ENCODE measurements around the gene C19orf33.

The C19orf33 gene

GRCh38 chr19:38316477-38317067 is 12.5 kb downstream of the C19orf33 start:
- peak overlapping the region; percentile 81 for H2AFZ ChIP-seq (ENCODE audit: low read depth, low read length)
- peak overlapping the region; percentile 55 for H3K27ac ChIP-seq (ENCODE audit: low read length)
- no peaks in the 10 kb centered on the region for H4K20me1 ChIP-seq (ENCODE audit: insufficient read depth, low read length)
- H3K9me3 ChIP-seq (ENCODE audit: insufficient read depth, low read length), result no peaks in the 10 kb centered on the region
- peak overlapping the region; percentile 84 for H3K9ac ChIP-seq (ENCODE audit: low read length)
- no peaks in the 10 kb centered on the region for H3K36me3 ChIP-seq (replicated peaks; ENCODE audit: low read depth, low read length)
- TF ChIP-seq EZH2phosphoT487 (IDR thresholded peaks at IDR 0.05; ENCODE audit: low read depth) (no peak), CTCF (IDR thresholded peaks at IDR 0.05; ENCODE audit: low read depth, low read length) (no peak)
- H3K27me3 ChIP-seq (ENCODE audit: low read depth, low read length), result peaks cover 13% of the 10 kb centered on the region
- peak overlapping the region; percentile 88 for H3K4me2 ChIP-seq (ENCODE audit: low read length)
- peak overlapping the region; percentile 85 for H3K4me3 ChIP-seq (ENCODE audit: low read length)
- H3K4me1 ChIP-seq (ENCODE audit: low read length), result peaks cover 19% of the 10 kb centered on the region
- H3K79me2 ChIP-seq (ENCODE audit: low read length), result peaks cover 10% of the 10 kb centered on the region

GRCh38 chr19:38317104-38317612 is 13.1 kb downstream of the C19orf33 start:
- Histone ChIP-seq H3K9ac (ENCODE audit: low read length) (no peak overlapping the region; the same call in 1 of the 2 replicates), H3K27ac (ENCODE audit: low read length) (no peak overlapping the region), H3K27me3 (ENCODE audit: low read depth, low read length) (peaks cover 13% of the 10 kb centered on the region), H3K4me3 (ENCODE audit: low read length) (peak overlapping the region; percentile 85), H3K79me2 (ENCODE audit: low read length) (peaks cover 10% of the 10 kb centered on the region), H3K4me1 (ENCODE audit: low read length) (peaks cover 19% of the 10 kb centered on the region), H3K9me3 (ENCODE audit: insufficient read depth, low read length) (no peaks in the 10 kb centered on the region), H4K20me1 (ENCODE audit: insufficient read depth, low read length) (no peaks in the 10 kb centered on the region), H2AFZ (ENCODE audit: low read depth, low read length) (peak overlapping the region; percentile 71), H3K4me2 (ENCODE audit: low read length) (peak overlapping the region; percentile 88), H3K36me3 (replicated peaks; ENCODE audit: low read depth, low read length) (no peaks in the 10 kb centered on the region)
- TF ChIP-seq EZH2phosphoT487 (IDR thresholded peaks at IDR 0.05; ENCODE audit: low read depth) (no peak), CTCF (IDR thresholded peaks at IDR 0.05; ENCODE audit: low read depth, low read length) (no peak)

- TF ChIP-seq CTCF (IDR thresholded peaks at IDR 0.05; ENCODE audit: low read depth, low read length) (no peak), EZH2phosphoT487 (IDR thresholded peaks at IDR 0.05; ENCODE audit: low read depth) (no peak)
- H3K9ac ChIP-seq (ENCODE audit: low read length), result no peak overlapping the region
- no peaks in the 10 kb centered on the region for H3K9me3 ChIP-seq (ENCODE audit: insufficient read depth, low read length)
- H3K4me2 ChIP-seq (ENCODE audit: low read length), result no peak overlapping the region
- no peaks in the 10 kb centered on the region for H4K20me1 ChIP-seq (ENCODE audit: insufficient read depth, low read length)
- H3K4me1 ChIP-seq (ENCODE audit: low read length), result peaks cover 21% of the 10 kb centered on the region
- H3K79me2 ChIP-seq (ENCODE audit: low read length), result peaks cover 10% of the 10 kb centered on the region
- no peak overlapping the region for H3K27ac ChIP-seq (ENCODE audit: low read length)
- H2AFZ ChIP-seq (ENCODE audit: low read depth, low read length), result no peak overlapping the region
- no peak overlapping the region for H3K4me3 ChIP-seq (ENCODE audit: low read length)
- H3K36me3 ChIP-seq (replicated peaks; ENCODE audit: low read depth, low read length), result no peaks in the 10 kb centered on the region
- H3K27me3 ChIP-seq (ENCODE audit: low read depth, low read length), result peaks cover 13% of the 10 kb centered on the region
These were observed 14.6 kb downstream of the C19orf33 start for GRCh38 chr19:38318660-38319059.

- Histone ChIP-seq H4K20me1 (ENCODE audit: insufficient read depth, low read length) (no peaks in the 10 kb centered on the region), H3K27me3 (ENCODE audit: low read depth, low read length) (peaks cover 13% of the 10 kb centered on the region), H2AFZ (ENCODE audit: low read depth, low read length) (peak within 1 kb of the TSS; percentile 50), H3K9ac (ENCODE audit: low read length) (peak within 1 kb of the TSS; percentile 59), H3K9me3 (ENCODE audit: insufficient read depth, low read length) (no peaks in the 10 kb centered on the region), H3K36me3 (replicated peaks; ENCODE audit: low read depth, low read length) (no peaks in the 10 kb centered on the region), H3K79me2 (ENCODE audit: low read length) (peaks cover 9% of the 10 kb centered on the region), H3K27ac (ENCODE audit: low read length) (no peak within 1 kb of the TSS), H3K4me1 (ENCODE audit: low read length) (peaks cover 21% of the 10 kb centered on the region), H3K4me2 (ENCODE audit: low read length) (peak within 1 kb of the TSS; percentile 82), H3K4me3 (ENCODE audit: low read length) (peak within 1 kb of the TSS; percentile 84)
- TF ChIP-seq EZH2phosphoT487 (IDR thresholded peaks at IDR 0.05; ENCODE audit: low read depth), result no peak
- no peak for TF ChIP-seq CTCF (IDR thresholded peaks at IDR 0.05; ENCODE audit: low read depth, low read length)
These were observed 15.6 kb downstream of the C19orf33 start, which contains the start of gene KCNK6 for GRCh38 chr19:38319421-38320258. Gene KCNK6, plus strand, starts transcription at chr19:38319845. Its CDS starts 106 bp downstream, at chr19:38319951.
